GM12878 (cell line): ENCODE measurements around the gene STAG2. TPM values are rescaled to one million over a fixed set of nuclear protein-coding genes. Genes with fewer than 3 reads are reported as not detected.

Experiments used
- ATAC-seq: fragments of 200-7000 bp; cut with Tn5 transposase; 3 replicates; pipeline ENCODE4 v1.9.1; 2020; ENCODE audit warnings: mild to moderate bottlenecking, moderate library complexity
- BruUV-seq: library from RNA; stranded (reverse); fragments of 400-500 nt; replicated peaks from 2 replicates; lab custom pipeline; 2021; lab: Mats Ljungman, UMichigan
- CTCF ChIA-PET: fragments of 300-600 bp; sonication (Branson Sonifier 250); formaldehyde crosslinking; extraction: SDS; loops from one replicate; lab custom pipeline; 2021; ENCODE audit warnings: inconsistent platforms; lab: Yijun Ruan, JAX
- POLR2A ChIA-PET: fragments of 350-600 bp; formaldehyde crosslinking; extraction: SDS; loops from one replicate; lab custom pipeline; 2021; ENCODE audit warnings: inconsistent platforms; lab: Charles Lee
- RAD21 ChIA-PET: fragments of 300-600 bp; sonication (Branson Sonifier 250); formaldehyde crosslinking; loops from one replicate; lab custom pipeline; 2023; ENCODE audit warnings: antibody characterized with exemption; ENCODE audit not compliant: unreplicated experiment; lab: Charles Lee
- SMC1A ChIA-PET: fragments of 300-600 bp; sonication (Branson Sonifier 250); formaldehyde crosslinking; loops from one replicate; lab custom pipeline; 2023; ENCODE audit not compliant: unreplicated experiment, uncharacterized antibody; lab: Charles Lee
- DNase-seq: peaks from one replicate; pipeline ENCODE4 v3.0.0-alpha.2; 2011; ENCODE audit warnings: low read depth, low spot score
- FAIRE-seq: peaks from 3 replicates; lab custom pipeline; 2011; peaks lifted over from hg19 to GRCh38; lab: Jason Lieb, UNC
- H2AFZ ChIP-seq: 2 replicates; pipeline ENCODE4 v1.6.0; 2011; ENCODE audit warnings: low read depth, low read length, control low read depth; ENCODE audit not compliant: control insufficient read depth
- H3K27ac ChIP-seq: 2 replicates; pipeline ENCODE4 v1.5.1; 2011; ENCODE audit warnings: control low read depth; ENCODE audit not compliant: control insufficient read depth, insufficient read depth
- H3K27me3 ChIP-seq, 2 experiments: replicated peaks in 1 of 2; 2 replicates each; pipeline versions ENCODE4 v1.6.0 to v1.6.1; 2011; ENCODE audit warnings: low read length in 1 of 2; ENCODE audit not compliant: control insufficient read depth in 2 of 2, insufficient read depth in 2 of 2
- H3K36me3 ChIP-seq, 2 experiments: 2 replicates each; pipeline ENCODE4 v1.5.1; 2011; ENCODE audit warnings: low read length in 1 of 2; ENCODE audit not compliant: control insufficient read depth in 2 of 2, insufficient read depth in 2 of 2
- H3K4me1 ChIP-seq: 2 replicates; pipeline ENCODE4 v1.6.1; 2011; ENCODE audit warnings: mild to moderate bottlenecking, low read length, moderate library complexity, mixed read lengths; ENCODE audit not compliant: control insufficient read depth, insufficient read depth
- H3K4me2 ChIP-seq: 2 replicates; pipeline ENCODE4 v1.6.0; 2011; ENCODE audit warnings: control low read depth; ENCODE audit not compliant: control insufficient read depth, insufficient read depth
- H3K4me3 ChIP-seq: fragments of 200-600 bp; sonication (generic); 2 replicates; pipeline ENCODE4 v1.5.1; 2016
- H3K79me2 ChIP-seq: 2 replicates; pipeline ENCODE4 v1.6.0; 2011; ENCODE audit warnings: low read length; ENCODE audit not compliant: control insufficient read depth, insufficient read depth
- H3K9ac ChIP-seq: 2 replicates; pipeline ENCODE4 v1.8.0; 2011; ENCODE audit warnings: low read length, control low read depth, mixed read lengths; ENCODE audit not compliant: control insufficient read depth, insufficient read depth
- H3K9me3 ChIP-seq: replicated peaks from 3 replicates; pipeline ENCODE4 v1.5.1; 2011; ENCODE audit warnings: mild to moderate bottlenecking, low read length; ENCODE audit not compliant: control insufficient read depth, insufficient read depth
- H4K20me1 ChIP-seq: 2 replicates; pipeline ENCODE4 v1.6.0; 2011; ENCODE audit not compliant: control insufficient read depth, insufficient read depth
- CBX3 ChIP-seq: fragments of 200-600 bp; sonication (generic); IDR thresholded peaks from 2 replicates; pipeline ENCODE4 v1.6.1; 2016; ENCODE audit warnings: low read depth, borderline replicate concordance
- CHD2 ChIP-seq: IDR thresholded peaks from 2 replicates; pipeline ENCODE4 v1.6.1; 2011; ENCODE audit warnings: low read depth, low read length, improper control_type of control experiment, borderline replicate concordance
- CREM ChIP-seq: IDR thresholded peaks from 2 replicates; pipeline ENCODE4 v1.6.1; 2014; ENCODE audit warnings: antibody characterized with exemption, low read depth
- PAX5 ChIP-seq: IDR thresholded peaks from 2 replicates; pipeline ENCODE4 v1.6.1; 2011; ENCODE audit warnings: low read depth, low read length, borderline replicate concordance
- POLR2AphosphoS5 ChIP-seq: IDR thresholded peaks from 2 replicates; pipeline ENCODE4 v1.6.1; 2011; ENCODE audit warnings: mild to moderate bottlenecking, low read length, inconsistent platforms
- TBL1XR1 ChIP-seq: IDR thresholded peaks from 2 replicates; pipeline ENCODE4 v1.6.1; 2012; ENCODE audit warnings: low read depth, low read length, improper control_type of control experiment
- TCF7 ChIP-seq: IDR thresholded peaks from 2 replicates; pipeline ENCODE4 v1.6.1; 2014; ENCODE audit warnings: antibody characterized with exemption, borderline replicate concordance
- ZNF24 ChIP-seq: fragments of 450-650 bp; IDR thresholded peaks from 2 replicates; pipeline ENCODE4 v1.6.1; 2017; ENCODE audit warnings: antibody characterized with exemption, mild to moderate bottlenecking
- ZNF384 ChIP-seq: IDR thresholded peaks from 2 replicates; pipeline ENCODE4 v1.6.1; 2012; ENCODE audit warnings: low read depth, mild to moderate bottlenecking, low read length, improper control_type of control experiment, borderline replicate concordance
- WGBS: methylation state at CpG from one replicate; pipeline ENCODE4 v1.1.6; 2016; ENCODE audit warnings: low lambda C conversion rate; ENCODE audit not compliant: insufficient replicate concordance, insufficient coverage; ENCODE audit errors: missing lambda C conversion rate; 5-methylcytosine and 5-hydroxymethylcytosine counted together
- in situ Hi-C: fragments of 300-500 bp; cut with MboI; formaldehyde crosslinking; loops from 9 replicates; pipeline ENCODE4 v1.14.3; 2018; ENCODE audit warnings: mixed read lengths
- intact Hi-C: fragments of 100-400 bp; cut with micrococcal nuclease; formaldehyde crosslinking; loops from one replicate; pipeline ENCODE4 v1.14.2; 2022; ENCODE audit not compliant: unreplicated experiment
- polyA plus RNA-seq, 11 experiments: library from polyadenylated mRNA; depleted of rRNA in 4 of 11; unstranded in 6 of 11; stranded (reverse) in 5 of 11; fragments of >200 nt; fragmentation: Nextera tagmentation in 4 of 11; fragmentation: Illumina TruSeq in 1 of 11; extraction: Ambion mirVana in 4 of 11; extraction: Trizol in 1 of 11; gene quantifications; 1 replicate in 1 of 11; 2 replicates in 10 of 11; pipeline versions ENCODE4 v1.2.1 to v1.2.3, GENCODE V29; 2011 to 2016; ENCODE audit warnings: inconsistent platforms in 2 of 11, missing spikeins in 2 of 11, low read depth in 1 of 11
- total RNA-seq, 4 experiments: library from RNA; depleted of rRNA in 3 of 4; stranded (reverse); fragments of >200 nt in 3 of 4; fragmentation: Illumina TruSeq in 1 of 4; extraction: Trizol in 1 of 4; gene quantifications; 2 replicates each; pipeline versions ENCODE4 v1.2.1 to v1.2.3, GENCODE V29; 2013 to 2021
- TF ChIP-seq, protein P1 (sequence below): IDR thresholded peaks from 2 replicates; pipeline ENCODE4 v1.6.1; 2012; ENCODE audit warnings: improper control_type of control experiment, low read depth, low read length; ENCODE audit not compliant: insufficient replicate concordance
- TF ChIP-seq, protein P2 (sequence below): IDR thresholded peaks from 2 replicates; pipeline ENCODE4 v1.6.1; 2011; ENCODE audit warnings: low read depth, mild to moderate bottlenecking, low read length, moderate library complexity, borderline replicate concordance; ENCODE audit errors: extremely low read depth
- TF ChIP-seq, protein P3 (sequence below): fragments of 450-650 bp; IDR thresholded peaks from 2 replicates; pipeline ENCODE4 v1.6.1; 2017; ENCODE audit warnings: mild to moderate bottlenecking, moderate library complexity
- TF ChIP-seq, protein P4 (sequence below): fragments of 450-650 bp; IDR thresholded peaks from 2 replicates; pipeline ENCODE4 v1.6.1; 2017; ENCODE audit warnings: borderline replicate concordance

STAG2 gene
- total and polyA plus RNA-seq, 10 of the 15 experiments (the other 5 are each of a cell fraction or from before 2014, with no cell fraction given) = 26.9 to 84.2 (median 46.7) TPM

DNA sequence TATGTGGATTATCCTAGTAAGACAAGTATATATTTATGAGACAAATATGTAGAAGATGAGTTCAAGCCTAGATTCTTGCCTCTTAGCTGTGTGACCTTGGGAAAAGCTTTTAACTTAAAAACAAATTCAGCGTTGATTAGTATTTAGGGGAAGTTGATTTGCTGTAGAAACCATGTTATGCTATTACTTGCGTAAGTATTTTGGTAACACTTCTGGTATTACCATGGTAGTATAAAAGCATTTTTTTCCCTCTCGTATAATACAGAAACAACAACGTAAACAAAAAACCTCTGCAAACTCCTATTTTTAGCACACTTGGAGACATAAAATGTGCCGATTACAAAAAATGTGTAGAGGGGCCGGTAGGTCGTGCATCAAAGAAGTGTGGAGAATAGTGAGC, 33.2 kb downstream of the STAG2 start (continued):
- TF ChIP-seq, protein P1, sequence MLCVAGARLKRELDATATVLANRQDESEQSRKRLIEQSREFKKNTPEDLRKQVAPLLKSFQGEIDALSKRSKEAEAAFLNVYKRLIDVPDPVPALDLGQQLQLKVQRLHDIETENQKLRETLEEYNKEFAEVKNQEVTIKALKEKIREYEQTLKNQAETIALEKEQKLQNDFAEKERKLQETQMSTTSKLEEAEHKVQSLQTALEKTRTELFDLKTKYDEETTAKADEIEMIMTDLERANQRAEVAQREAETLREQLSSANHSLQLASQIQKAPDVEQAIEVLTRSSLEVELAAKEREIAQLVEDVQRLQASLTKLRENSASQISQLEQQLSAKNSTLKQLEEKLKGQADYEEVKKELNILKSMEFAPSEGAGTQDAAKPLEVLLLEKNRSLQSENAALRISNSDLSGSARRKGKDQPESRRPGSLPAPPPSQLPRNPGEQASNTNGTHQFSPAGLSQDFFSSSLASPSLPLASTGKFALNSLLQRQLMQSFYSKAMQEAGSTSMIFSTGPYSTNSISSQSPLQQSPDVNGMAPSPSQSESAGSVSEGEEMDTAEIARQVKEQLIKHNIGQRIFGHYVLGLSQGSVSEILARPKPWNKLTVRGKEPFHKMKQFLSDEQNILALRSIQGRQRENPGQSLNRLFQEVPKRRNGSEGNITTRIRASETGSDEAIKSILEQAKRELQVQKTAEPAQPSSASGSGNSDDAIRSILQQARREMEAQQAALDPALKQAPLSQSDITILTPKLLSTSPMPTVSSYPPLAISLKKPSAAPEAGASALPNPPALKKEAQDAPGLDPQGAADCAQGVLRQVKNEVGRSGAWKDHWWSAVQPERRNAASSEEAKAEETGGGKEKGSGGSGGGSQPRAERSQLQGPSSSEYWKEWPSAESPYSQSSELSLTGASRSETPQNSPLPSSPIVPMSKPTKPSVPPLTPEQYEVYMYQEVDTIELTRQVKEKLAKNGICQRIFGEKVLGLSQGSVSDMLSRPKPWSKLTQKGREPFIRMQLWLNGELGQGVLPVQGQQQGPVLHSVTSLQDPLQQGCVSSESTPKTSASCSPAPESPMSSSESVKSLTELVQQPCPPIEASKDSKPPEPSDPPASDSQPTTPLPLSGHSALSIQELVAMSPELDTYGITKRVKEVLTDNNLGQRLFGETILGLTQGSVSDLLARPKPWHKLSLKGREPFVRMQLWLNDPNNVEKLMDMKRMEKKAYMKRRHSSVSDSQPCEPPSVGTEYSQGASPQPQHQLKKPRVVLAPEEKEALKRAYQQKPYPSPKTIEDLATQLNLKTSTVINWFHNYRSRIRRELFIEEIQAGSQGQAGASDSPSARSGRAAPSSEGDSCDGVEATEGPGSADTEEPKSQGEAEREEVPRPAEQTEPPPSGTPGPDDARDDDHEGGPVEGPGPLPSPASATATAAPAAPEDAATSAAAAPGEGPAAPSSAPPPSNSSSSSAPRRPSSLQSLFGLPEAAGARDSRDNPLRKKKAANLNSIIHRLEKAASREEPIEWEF = no peak
- TF ChIP-seq CREM (no peak), TCF7 (no peak)
- TF ChIP-seq, protein P2, sequence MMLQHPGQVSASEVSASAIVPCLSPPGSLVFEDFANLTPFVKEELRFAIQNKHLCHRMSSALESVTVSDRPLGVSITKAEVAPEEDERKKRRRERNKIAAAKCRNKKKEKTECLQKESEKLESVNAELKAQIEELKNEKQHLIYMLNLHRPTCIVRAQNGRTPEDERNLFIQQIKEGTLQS = no peak

DNA sequence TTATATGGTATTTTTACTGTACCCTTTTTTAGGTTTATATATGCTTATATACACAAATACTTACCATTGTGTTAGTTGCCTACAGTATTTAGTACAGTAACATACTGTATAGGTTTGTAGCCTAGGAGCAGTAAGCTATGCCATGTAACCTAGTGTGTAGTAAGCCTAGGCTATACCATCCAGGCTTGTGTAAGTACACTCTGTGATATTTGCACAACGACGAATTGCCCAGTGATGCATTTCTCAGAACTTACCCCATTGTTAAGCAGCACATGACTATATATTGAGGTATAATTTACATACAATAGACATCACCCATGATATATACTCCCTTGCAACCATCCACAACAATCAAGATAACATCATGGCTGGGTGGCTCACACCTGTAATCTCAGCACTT, 40.1 kb downstream of the STAG2 start:
- ATAC-seq (no peak), DNase-seq (no peak), FAIRE-seq (no peak)
- intact Hi-C loops = no loop called here
- Histone ChIP-seq H3K4me2 (no peak overlapping the region), H3K79me2 (peaks cover 64% of the 10 kb centered on the region), H3K36me3 (no peaks in the 10 kb centered on the region), H4K20me1 (no peaks in the 10 kb centered on the region), H3K27ac (no peak overlapping the region), H3K9me3 (no peaks in the 10 kb centered on the region), H3K4me3 (no peak overlapping the region), H3K4me1 (no peaks in the 10 kb centered on the region), H3K9ac (no peak overlapping the region), H2AFZ (no peak overlapping the region), H3K27me3 (no peaks in the 10 kb centered on the region)
- ChIA-PET RAD21 (no interaction called here), CTCF (no interaction called here), SMC1A (no interaction called here), POLR2A (no interaction called here)
- in situ Hi-C loops = no loop called here
- 44% methylated on average over 2 of the region's 2 CpGs for WGBS
- no TSS peak for BruUV-seq
- TF ChIP-seq CHD2 (no peak), PAX5 (no peak), ZNF384 (no peak), ZNF24 (no peak), TBL1XR1 (no peak), POLR2AphosphoS5 (no peak), CBX3 (no peak)
- TF ChIP-seq, protein P3, sequence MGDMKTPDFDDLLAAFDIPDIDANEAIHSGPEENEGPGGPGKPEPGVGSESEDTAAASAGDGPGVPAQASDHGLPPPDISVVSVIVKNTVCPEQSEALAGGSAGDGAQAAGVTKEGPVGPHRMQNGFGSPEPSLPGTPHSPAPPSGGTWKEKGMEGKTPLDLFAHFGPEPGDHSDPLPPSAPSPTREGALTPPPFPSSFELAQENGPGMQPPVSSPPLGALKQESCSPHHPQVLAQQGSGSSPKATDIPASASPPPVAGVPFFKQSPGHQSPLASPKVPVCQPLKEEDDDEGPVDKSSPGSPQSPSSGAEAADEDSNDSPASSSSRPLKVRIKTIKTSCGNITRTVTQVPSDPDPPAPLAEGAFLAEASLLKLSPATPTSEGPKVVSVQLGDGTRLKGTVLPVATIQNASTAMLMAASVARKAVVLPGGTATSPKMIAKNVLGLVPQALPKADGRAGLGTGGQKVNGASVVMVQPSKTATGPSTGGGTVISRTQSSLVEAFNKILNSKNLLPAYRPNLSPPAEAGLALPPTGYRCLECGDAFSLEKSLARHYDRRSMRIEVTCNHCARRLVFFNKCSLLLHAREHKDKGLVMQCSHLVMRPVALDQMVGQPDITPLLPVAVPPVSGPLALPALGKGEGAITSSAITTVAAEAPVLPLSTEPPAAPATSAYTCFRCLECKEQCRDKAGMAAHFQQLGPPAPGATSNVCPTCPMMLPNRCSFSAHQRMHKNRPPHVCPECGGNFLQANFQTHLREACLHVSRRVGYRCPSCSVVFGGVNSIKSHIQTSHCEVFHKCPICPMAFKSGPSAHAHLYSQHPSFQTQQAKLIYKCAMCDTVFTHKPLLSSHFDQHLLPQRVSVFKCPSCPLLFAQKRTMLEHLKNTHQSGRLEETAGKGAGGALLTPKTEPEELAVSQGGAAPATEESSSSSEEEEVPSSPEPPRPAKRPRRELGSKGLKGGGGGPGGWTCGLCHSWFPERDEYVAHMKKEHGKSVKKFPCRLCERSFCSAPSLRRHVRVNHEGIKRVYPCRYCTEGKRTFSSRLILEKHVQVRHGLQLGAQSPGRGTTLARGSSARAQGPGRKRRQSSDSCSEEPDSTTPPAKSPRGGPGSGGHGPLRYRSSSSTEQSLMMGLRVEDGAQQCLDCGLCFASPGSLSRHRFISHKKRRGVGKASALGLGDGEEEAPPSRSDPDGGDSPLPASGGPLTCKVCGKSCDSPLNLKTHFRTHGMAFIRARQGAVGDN = no peak
- TF ChIP-seq, protein P4, sequence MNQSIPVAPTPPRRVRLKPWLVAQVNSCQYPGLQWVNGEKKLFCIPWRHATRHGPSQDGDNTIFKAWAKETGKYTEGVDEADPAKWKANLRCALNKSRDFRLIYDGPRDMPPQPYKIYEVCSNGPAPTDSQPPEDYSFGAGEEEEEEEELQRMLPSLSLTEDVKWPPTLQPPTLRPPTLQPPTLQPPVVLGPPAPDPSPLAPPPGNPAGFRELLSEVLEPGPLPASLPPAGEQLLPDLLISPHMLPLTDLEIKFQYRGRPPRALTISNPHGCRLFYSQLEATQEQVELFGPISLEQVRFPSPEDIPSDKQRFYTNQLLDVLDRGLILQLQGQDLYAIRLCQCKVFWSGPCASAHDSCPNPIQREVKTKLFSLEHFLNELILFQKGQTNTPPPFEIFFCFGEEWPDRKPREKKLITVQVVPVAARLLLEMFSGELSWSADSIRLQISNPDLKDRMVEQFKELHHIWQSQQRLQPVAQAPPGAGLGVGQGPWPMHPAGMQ = no peak
